Panc1 (cell line): ENCODE results near the gene LGI2. TPM values are rescaled to one million over a fixed set of nuclear protein-coding genes. Genes with fewer than 3 reads are reported as not detected.

Experiments
- ATAC-seq: fragments of 200-7000 bp; cut with Tn5 transposase; 2 replicates; pipeline ENCODE4 v1.9.1; 2020; ENCODE audit warnings: mild to moderate bottlenecking, moderate library complexity
- BruUV-seq: library from RNA; stranded (reverse); fragments of 400-500 nt; replicated peaks from 2 replicates; lab custom pipeline; 2021; lab: Mats Ljungman, UMichigan
- CTCF ChIA-PET: fragments of 300-600 bp; sonication (Branson Sonifier 250); formaldehyde crosslinking; loops from one replicate; lab custom pipeline; 2022; ENCODE audit warnings: antibody characterized with exemption; lab: Charles Lee
- POLR2A ChIA-PET: fragments of 300-600 bp; sonication (Branson Sonifier 250); formaldehyde crosslinking; loops from one replicate; lab custom pipeline; 2022; ENCODE audit warnings: antibody characterized with exemption; lab: Charles Lee
- DNase-seq: peaks from one replicate; pipeline ENCODE4 v3.0.0-alpha.2; 2010; ENCODE audit warnings: low read depth, low spot score
- H3K27ac ChIP-seq: 2 replicates; pipeline ENCODE4 v1.5.1; 2011; ENCODE audit warnings: mild to moderate bottlenecking, low read length, inconsistent platforms
- H3K27me3 ChIP-seq: fragments of 200-500 bp; sonication (Bioruptor generic); 2 replicates; pipeline ENCODE4 v1.6.0; 2014; ENCODE audit warnings: low read length, inconsistent platforms; ENCODE audit not compliant: control insufficient read depth, insufficient read depth
- H3K36me3 ChIP-seq: fragments of 200-500 bp; sonication (Bioruptor generic); 2 replicates; pipeline ENCODE4 v1.5.1; 2014; ENCODE audit warnings: inconsistent platforms, mild to moderate bottlenecking, low read length, moderate library complexity; ENCODE audit not compliant: control insufficient read depth, insufficient read depth
- H3K4me1 ChIP-seq: 2 replicates; pipeline ENCODE4 v1.5.1; 2011; ENCODE audit warnings: inconsistent platforms, mild to moderate bottlenecking, low read length, moderate library complexity; ENCODE audit not compliant: control insufficient read depth, insufficient read depth
- H3K4me3 ChIP-seq, 2 experiments: 2 replicates each; pipeline ENCODE4 v1.5.1; 2011 to 2012; ENCODE audit warnings: low read depth in 2 of 2, low read length in 2 of 2, mild to moderate bottlenecking in 2 of 2, inconsistent platforms in 1 of 2, moderate library complexity in 1 of 2
- H3K9me3 ChIP-seq: fragments of 200-500 bp; sonication (Bioruptor generic); 2 replicates; pipeline ENCODE4 v1.5.1; 2014; ENCODE audit warnings: low read depth, mild to moderate bottlenecking, inconsistent platforms, low read length, moderate library complexity; ENCODE audit not compliant: control insufficient read depth, insufficient read depth
- POLR2AphosphoS5 ChIP-seq: IDR thresholded peaks from 2 replicates; pipeline ENCODE4 v1.6.1; 2012; ENCODE audit warnings: mild to moderate bottlenecking, low read depth, low read length, moderate library complexity
- SIN3A ChIP-seq: IDR thresholded peaks from 2 replicates; pipeline ENCODE4 v1.6.1; 2012; ENCODE audit warnings: low read depth, mild to moderate bottlenecking, low read length, moderate library complexity, borderline replicate concordance; ENCODE audit not compliant: insufficient read depth
- TCF7L2 ChIP-seq: IDR thresholded peaks from 2 replicates; pipeline ENCODE4 v1.6.1; 2011; ENCODE audit warnings: mild to moderate bottlenecking, low read depth, low read length, inconsistent platforms
- in situ Hi-C: cut with HindIII; loops from 2 replicates; pipeline ENCODE4 v1.10.0; 2016; ENCODE audit warnings: low sequenced_read_pairs, low pct_unique_long_range_greater_than_20kb
- intact Hi-C: fragments of 100-400 bp; cut with micrococcal nuclease; formaldehyde crosslinking; loops from one replicate; pipeline ENCODE4 v1.10.0; 2022; ENCODE audit not compliant: unreplicated experiment
- total RNA-seq: library from RNA; stranded (reverse); gene quantifications from one replicate; pipeline ENCODE4 v1.2.1, GENCODE V29; 2021; ENCODE audit not compliant: unreplicated experiment
- TF ChIP-seq, protein P1 (sequence below): fragments of 450-650 bp; IDR thresholded peaks from 2 replicates; pipeline ENCODE4 v1.5.1; 2017; ENCODE audit warnings: mild to moderate bottlenecking
- TF ChIP-seq, protein P2 (sequence below), 2 experiments: IDR thresholded peaks; 2 replicates each; pipeline ENCODE4 v1.6.1; 2011 to 2012; ENCODE audit warnings: low read depth in 2 of 2, control low read depth in 1 of 2, low read length in 1 of 2, mild to moderate bottlenecking in 1 of 2, moderate library complexity in 1 of 2; ENCODE audit not compliant: insufficient read depth in 1 of 2

LGI2 gene
- total RNA-seq, 1 experiment from 2014 or later: not detected

DNA sequence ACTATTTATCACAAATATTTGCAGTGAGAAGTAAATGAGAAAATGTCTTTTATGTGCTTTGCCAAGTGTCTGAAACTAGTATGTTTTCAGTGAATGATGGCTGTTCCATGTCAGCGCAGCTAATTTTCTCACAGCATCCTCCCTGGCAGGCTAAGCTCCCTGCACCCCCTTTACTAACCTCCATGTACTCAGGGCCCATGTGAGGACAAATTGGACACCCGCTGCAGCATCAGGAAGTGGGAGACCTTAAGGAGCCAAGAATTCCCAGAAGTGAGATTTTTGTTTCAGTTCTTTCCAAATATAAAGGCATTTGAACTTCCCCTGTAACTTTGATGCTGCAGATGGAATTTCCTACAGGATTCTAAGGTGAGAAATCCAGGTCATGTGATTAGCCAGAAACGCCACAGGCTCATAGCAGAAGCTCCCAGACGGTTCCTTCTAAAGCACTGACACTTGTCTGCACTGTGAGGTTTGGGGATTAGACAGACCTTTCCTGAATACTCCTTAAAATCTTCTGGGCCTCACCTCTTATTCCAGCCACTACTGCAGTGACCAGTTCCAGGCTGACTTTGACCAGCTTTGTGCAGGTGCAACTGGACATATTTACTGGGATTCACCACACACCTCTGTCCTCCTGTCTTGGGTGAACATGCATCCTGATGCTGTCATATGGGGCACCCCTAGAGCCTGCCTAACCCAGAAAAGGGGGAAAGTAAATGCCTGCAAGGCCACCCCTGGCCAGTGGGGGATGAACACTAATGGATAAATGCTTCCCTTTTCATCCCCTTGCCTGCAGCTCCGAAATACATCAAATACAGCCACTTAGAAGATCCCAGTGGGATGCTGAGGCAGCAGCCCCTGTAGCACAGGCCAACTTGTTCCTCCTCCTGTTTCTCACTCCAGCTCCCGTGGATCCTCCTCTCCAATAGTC, 45.9 kb downstream of the LGI2 start:
- CTCF ChIA-PET: interaction anchor here (0.5 kb wide), 1 partner anchor 359 kb away, joined by 3 read pairs; no protein-coding TSS in a partner anchor
- no peak overlapping the region for H3K27ac ChIP-seq
- in situ Hi-C loops (no loop called here), intact Hi-C loops (loop anchor here (5.0 kb wide), 1 partner anchor 382 kb away; no protein-coding TSS in a partner anchor)
- H3K4me3 ChIP-seq: no peak overlapping the region
- H3K36me3 ChIP-seq: no peaks in the 10 kb centered on the region
- H3K27me3 ChIP-seq: no peaks in the 10 kb centered on the region
- ATAC-seq (no peak), DNase-seq (no peak)
- H3K4me1 ChIP-seq: no peaks in the 10 kb centered on the region; the same call in 1 of the 2 replicates
- no TSS peak for BruUV-seq
- TF ChIP-seq, protein P1, sequence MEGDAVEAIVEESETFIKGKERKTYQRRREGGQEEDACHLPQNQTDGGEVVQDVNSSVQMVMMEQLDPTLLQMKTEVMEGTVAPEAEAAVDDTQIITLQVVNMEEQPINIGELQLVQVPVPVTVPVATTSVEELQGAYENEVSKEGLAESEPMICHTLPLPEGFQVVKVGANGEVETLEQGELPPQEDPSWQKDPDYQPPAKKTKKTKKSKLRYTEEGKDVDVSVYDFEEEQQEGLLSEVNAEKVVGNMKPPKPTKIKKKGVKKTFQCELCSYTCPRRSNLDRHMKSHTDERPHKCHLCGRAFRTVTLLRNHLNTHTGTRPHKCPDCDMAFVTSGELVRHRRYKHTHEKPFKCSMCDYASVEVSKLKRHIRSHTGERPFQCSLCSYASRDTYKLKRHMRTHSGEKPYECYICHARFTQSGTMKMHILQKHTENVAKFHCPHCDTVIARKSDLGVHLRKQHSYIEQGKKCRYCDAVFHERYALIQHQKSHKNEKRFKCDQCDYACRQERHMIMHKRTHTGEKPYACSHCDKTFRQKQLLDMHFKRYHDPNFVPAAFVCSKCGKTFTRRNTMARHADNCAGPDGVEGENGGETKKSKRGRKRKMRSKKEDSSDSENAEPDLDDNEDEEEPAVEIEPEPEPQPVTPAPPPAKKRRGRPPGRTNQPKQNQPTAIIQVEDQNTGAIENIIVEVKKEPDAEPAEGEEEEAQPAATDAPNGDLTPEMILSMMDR: no peak
- TF ChIP-seq POLR2AphosphoS5 (no peak), TCF7L2 (no peak), SIN3A (no peak)
- TF ChIP-seq, protein P2, sequence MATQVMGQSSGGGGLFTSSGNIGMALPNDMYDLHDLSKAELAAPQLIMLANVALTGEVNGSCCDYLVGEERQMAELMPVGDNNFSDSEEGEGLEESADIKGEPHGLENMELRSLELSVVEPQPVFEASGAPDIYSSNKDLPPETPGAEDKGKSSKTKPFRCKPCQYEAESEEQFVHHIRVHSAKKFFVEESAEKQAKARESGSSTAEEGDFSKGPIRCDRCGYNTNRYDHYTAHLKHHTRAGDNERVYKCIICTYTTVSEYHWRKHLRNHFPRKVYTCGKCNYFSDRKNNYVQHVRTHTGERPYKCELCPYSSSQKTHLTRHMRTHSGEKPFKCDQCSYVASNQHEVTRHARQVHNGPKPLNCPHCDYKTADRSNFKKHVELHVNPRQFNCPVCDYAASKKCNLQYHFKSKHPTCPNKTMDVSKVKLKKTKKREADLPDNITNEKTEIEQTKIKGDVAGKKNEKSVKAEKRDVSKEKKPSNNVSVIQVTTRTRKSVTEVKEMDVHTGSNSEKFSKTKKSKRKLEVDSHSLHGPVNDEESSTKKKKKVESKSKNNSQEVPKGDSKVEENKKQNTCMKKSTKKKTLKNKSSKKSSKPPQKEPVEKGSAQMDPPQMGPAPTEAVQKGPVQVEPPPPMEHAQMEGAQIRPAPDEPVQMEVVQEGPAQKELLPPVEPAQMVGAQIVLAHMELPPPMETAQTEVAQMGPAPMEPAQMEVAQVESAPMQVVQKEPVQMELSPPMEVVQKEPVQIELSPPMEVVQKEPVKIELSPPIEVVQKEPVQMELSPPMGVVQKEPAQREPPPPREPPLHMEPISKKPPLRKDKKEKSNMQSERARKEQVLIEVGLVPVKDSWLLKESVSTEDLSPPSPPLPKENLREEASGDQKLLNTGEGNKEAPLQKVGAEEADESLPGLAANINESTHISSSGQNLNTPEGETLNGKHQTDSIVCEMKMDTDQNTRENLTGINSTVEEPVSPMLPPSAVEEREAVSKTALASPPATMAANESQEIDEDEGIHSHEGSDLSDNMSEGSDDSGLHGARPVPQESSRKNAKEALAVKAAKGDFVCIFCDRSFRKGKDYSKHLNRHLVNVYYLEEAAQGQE (IDR thresholded peaks at IDR 0.05; ENCODE audit: insufficient read depth in 1 of 2, low read depth in 2 of 2, low read length in 1 of 2): no peak
- H3K9me3 ChIP-seq: no peaks in the 10 kb centered on the region
- POLR2A ChIA-PET: no interaction called here

DNA sequence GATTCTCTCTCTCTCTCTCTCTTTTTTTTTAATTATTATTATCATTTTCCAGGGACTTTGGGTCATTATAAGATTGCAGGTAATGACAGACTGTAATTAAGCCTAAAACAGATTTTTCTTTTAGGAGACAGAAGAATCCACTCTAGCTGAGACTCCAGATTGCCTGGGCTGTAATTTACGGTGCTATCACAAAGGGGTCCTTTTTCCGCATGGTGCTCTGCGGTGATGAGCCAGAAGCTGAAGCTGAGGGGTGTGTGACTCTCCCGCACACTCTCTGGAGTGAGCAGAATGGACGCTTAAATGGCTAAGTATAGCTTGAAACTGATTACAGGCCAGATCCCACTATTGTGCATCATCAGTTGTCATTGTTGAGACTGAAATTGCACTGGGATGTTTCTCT, 50.0 kb downstream of the LGI2 start:
- POLR2A ChIA-PET: no interaction called here
- no TSS peak for BruUV-seq
- intact Hi-C loops (loop anchor here (5.0 kb wide), 1 partner anchor 387 kb away; no protein-coding TSS in a partner anchor), in situ Hi-C loops (no loop called here)
- DNase-seq (no peak), ATAC-seq (no peak)
- Histone ChIP-seq H3K4me1 (no peaks in the 10 kb centered on the region; the same call in 1 of the 2 replicates), H3K4me3 (no peak overlapping the region), H3K9me3 (no peaks in the 10 kb centered on the region), H3K27me3 (no peaks in the 10 kb centered on the region), H3K36me3 (no peaks in the 10 kb centered on the region), H3K27ac (no peak overlapping the region)
- TF ChIP-seq, protein P2 (IDR thresholded peaks at IDR 0.05; ENCODE audit: insufficient read depth in 1 of 2, low read depth in 2 of 2, low read length in 1 of 2): no peak
- TF ChIP-seq, protein P1: no peak
- TF ChIP-seq POLR2AphosphoS5 (no peak), TCF7L2 (no peak), SIN3A (no peak)
- CTCF ChIA-PET: interaction anchor here (1.2 kb wide), 1 partner anchor 163 kb away, joined by 4 read pairs; no protein-coding TSS in a partner anchor
